ENCODE measurements around the gene PPP2R2D.
"Not testable (repeated sequence)": the region's sequence is repeated elsewhere in the genome, so short reads cannot be mapped to it uniquely, and the experiment has no call there.

Gene PPP2R2D

GRCh38 chr10:131868436-131868835 is 32.4 kb upstream of the PPP2R2D start:
- DNase-seq (ENCODE audit: low read depth in 2 of 2) = no peak

DNA sequence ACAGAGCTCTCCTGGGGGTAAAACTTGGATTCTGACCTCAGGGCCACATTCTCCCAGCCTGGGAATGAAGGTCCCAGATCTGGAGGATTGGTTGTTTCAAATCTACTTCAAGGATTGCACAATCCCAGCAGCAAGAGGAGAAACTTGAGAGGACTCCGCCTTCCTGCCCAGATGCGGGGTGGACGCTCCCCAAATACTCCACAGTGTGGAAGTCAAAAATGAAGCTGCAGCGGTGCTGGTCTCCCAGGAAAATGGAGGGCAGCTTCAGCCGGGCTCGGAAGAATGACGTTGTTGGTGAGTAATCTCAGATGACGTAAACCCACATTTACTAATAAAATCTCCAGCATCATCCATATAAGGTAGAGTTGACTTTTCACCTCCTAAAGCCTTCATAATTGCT is 31.5 kb upstream of the PPP2R2D start:
- no peak for DNase-seq (ENCODE audit: low read depth in 2 of 2)

DNA sequence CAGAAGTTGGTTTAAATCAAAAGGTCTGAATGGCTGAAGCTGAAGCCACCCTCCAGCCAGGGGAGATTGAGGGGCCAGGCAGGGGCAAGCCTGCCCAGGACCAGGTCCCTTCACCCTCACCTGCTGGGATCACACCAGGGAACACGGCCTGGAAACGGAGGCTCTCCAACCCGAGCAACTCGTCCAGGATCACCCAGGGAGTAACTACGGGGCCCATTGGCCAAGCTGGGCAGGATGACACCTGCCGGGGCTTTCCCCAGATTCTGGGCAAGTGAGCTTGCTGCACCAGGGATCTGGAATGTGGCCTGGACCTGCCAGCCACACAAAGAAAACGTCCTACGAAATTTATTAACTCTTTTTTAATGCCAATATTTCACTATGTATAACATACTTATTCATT is 30.4 kb upstream of the PPP2R2D start:
- no peak for DNase-seq (ENCODE audit: low read depth in 2 of 2)

DNA sequence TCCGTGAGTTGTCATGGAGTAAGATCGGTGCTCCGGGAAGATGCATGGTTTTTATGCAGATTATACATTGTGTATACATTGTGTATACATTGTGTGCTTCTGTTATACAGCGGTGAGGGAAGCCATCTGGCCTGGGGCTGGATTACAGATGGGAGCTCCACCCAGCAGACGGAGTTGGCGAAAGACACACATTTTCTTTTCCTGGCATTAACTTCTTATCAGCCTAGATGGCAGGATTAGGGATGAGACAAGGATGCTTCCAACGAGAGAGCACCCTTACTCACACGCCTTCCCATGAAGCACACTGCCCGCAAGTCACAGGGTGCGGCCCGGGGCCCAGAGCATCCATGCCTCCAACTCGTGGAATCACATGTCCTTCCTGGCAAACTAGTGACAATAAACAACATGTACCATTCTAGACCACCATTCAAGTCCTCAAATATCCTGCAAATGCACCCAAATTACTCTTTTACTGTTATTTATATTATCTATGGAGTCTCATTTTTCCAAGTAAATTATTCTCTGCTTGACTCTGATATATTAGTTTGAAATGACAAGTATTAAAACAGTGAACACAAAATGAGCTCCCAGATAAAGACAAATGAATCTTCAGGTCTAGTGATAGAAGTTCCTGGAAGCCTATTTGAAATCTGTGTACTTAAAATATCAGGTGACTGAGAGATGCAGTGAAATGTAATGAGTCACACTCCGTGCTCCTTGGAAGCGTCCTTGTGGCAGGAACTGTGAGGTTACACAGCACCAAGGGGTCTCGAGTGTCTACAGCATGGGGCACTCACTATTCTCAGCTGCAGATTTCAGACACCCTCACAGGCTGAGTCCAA is 29.8 kb upstream of the PPP2R2D start:
- no peak for DNase-seq (ENCODE audit: low read depth in 2 of 2)

DNA sequence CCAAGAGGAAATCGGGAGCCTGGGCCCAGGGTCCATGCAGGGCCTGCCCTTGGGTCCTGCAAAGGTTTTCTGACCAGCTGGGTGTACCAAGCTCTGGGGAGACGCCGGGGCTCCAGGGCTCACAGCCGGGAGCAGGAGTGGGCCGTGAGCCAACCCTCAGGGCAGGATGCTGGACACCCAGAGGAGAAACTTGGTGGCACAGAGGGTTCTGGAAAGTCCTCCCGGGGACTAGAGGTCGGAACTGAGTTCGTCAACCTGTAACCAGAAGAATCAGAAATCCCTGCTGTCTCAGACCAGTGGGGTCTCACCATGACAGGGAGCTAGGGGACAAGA is 29.2 kb upstream of the PPP2R2D start:
- DNase-seq (ENCODE audit: low read depth in 2 of 2) = no peak

GRCh38 chr10:131872011-131872826 is 28.6 kb upstream of the PPP2R2D start:
- no peak for DNase-seq (ENCODE audit: low read depth in 2 of 2)

DNA sequence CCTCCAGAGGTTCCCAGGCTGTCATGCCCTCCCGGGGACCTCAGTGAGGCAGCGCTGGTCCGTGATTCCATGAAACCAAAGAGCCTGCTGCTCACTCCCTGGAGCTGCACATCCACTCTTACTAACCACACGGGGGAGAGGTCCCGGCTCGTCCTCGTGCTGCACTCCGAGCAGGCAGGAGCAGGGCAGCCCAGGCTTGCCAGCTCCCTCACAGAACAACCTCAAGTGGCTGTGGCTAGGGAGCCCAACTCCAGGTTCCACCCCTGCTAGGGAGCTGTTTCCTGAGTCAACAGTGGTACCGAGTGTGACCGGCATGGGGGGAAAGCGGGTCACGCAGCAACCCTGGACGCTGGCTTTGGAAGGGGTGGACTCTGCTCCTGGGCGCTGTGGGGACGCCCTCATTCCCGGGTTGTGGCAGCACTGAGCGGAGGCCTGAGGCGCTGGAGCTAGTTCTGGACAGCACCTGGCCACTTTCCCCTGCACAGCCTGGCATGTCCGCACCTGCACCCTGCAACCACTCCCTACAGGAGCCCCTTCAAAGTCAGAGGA is 27.9 kb upstream of the PPP2R2D start:
- no peak for DNase-seq (ENCODE audit: low read depth in 2 of 2)

DNA sequence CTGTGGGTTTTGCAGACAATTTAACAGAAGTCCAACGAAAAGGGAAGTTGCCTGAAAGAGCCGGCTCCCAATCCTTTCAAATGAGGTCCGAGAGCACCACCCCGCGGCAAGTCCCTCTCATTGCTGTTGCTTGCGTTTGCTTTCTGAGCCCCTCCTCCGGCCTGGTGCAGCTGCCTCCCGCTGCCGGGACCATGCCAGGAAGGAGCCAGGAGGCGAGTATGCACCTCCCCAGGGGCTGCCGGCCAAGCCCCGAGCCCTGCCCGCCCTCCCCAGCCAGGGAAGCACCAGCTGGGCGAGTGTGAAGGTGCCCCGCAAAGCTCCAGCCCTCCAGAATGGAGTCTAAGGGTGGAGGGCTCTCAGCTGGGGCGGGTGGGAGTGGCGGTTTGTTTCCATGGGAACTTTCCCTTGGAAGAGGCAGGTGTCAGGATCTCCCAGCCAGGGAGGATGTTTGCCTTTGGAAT is 25.8 kb upstream of the PPP2R2D start:
- no peak for DNase-seq (ENCODE audit: low read depth in 2 of 2)

DNA sequence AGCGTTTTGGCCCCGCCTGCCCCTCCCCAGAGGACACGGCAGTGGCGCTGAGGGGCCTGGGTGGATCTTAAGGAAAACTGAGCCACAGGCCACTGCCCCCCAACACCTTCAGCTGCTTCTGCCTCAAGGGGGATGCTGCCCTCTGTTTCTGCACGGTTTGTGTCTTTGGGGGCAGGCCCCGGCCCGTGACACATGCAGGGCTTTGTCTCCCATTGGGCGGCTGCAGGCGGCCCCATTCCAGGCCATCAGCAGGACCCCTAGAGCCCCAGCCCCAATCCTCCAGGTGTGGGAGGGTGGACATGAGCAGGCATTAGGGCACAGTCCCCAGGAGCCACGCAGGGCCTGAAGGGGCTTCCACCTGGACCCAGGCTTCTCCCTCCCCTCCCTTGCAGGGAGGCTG is 25.3 kb upstream of the PPP2R2D start:
- no peak for DNase-seq (ENCODE audit: low read depth in 2 of 2)

GRCh38 chr10:131876017-131876416 is 24.8 kb upstream of the PPP2R2D start:
- no peak for DNase-seq (ENCODE audit: low read depth in 2 of 2)

- DNase-seq (ENCODE audit: low read depth in 2 of 2) = no peak
Observed at GRCh38 chr10:131876508-131876907, 24.3 kb upstream of the PPP2R2D start.

DNA sequence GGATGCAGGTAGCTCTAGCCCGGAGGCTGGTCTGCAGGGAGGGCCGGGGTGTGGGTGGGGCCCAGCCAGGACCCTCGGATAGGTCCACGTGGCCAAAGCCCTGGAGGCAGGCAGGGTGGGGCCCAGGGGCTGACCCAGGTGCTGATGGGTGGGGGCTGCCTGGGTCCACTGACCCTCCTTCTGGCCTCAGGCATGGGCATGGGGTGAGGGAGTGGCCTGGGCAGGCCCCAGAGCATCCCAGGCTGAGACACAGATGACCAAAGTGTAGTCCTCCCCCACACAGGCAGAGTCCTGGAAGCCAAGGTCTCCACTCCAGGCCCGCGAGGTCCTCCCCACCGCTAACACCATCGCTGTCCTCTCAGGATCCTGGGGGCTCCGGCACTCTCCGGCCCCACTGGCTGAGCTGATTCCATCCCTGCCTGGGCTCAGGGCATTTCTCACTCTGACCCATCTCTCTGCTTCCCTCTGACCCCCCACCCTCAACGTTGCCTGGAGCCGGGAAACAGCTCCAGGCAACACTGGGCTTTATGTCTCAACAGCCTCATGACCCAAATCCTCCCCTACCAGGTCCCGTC is 20.7 kb upstream of the PPP2R2D start:
- DNase-seq (ENCODE audit: low read depth in 2 of 2) = no peak

- DNase-seq (ENCODE audit: low read depth in 2 of 2) = no peak
Observed at GRCh38 chr10:131881104-131881880, 19.5 kb upstream of the PPP2R2D start.

DNA sequence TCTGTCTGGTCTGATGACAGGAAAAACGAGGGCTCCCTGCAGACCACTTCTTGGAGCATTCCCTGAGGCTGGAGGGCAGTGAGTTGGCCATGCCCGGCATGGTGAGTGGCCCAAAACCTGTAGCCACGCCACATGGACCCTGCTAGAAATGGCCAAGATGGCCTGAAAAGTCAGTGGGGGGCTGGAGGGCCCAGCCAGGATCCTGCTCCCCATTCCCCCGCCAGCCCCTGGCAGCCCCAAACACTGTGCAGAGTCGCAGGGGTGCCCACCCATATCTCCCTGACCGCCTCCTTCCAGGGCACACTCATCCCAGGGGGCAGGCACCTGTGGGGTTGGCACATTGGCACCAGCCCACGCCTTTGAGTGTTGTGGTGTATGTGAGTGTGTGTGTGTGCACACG is 18.7 kb upstream of the PPP2R2D start:
- no peak for DNase-seq (ENCODE audit: low read depth in 2 of 2)

DNA sequence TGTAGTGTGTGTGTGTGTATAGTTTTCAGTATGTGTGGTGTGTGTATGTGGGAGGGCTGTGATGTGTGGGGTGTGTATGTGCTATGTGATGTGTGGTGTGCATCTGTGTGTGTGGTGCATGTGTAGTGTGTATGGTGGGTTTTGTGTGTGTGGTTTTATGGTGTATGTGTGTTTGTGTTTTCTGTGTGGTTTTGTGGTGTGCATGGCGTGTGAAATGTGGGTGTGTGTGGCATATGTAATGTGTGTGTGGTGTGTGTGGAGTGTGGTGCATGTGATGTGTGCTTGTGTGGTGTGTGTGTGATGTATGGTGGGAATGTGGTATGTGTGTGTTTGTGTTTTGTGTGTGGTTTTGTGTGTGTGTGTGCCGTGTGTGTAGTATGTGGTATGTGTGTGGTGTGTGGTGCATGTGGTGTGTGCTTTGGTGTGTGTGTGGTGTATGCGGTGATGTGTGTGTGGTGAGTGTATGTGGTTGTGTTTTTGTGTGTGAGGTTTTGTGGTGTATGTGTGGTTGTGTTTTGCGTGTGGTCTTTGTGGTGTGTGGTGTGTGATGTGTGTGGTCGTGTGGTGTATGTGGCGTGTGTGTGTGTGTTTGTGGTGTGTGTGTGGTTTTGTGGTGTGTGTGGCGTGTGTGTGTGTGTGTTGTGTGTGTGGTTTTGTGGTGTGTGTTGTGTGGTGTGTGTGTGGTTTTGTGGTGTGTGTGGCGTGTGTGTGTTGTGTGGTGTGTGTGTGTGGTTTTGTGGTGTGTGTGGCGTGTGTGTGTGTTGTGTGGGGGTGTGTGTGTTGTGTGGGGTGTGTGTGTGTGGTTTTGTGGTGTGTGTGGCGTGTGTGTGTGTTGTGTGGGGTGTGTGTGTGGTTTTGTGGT is 18.0 kb upstream of the PPP2R2D start:
- no peak for DNase-seq (ENCODE audit: low read depth in 2 of 2)

- not testable (repeated sequence) for DNase-seq (ENCODE audit: low read depth in 2 of 2)
Observed at GRCh38 chr10:131883621-131884393, 17.0 kb upstream of the PPP2R2D start.

DNA sequence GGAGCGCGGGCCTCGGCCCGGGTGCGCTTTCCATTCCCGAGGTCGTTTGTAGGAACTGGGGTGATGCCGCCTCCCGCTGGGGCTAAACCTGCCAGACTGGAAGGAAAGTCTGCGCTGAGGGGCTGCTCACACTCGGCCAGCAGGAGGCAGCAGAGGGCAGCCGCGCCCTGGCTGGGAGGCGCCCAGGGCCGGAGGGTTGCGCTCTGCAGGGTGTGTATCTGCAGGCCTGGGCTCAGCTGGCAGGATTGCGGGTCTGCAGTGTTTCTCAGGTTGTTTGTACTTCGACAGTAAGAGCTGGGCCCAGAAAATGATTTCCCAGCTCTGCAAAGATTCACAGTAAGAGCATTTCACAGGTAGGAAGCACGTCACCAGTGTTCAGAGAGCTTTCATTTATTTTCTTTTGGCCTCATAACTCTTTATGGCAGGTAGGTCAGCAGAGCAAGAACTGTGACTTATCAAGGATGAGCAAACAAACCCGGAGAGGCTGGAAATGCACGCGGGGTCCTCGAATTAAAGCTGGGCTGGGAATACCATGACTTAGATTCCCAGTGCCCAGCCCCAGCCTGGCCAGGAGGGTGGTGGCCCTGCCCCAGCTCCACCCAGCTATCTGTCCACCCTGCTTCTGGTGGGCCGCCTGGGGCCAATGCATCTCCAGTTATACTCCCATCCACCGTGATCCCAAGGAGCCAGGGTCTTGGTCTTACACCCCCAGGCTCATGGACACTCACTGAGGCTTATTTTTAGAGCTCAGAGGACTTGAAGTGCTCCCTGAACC is 15.2 kb upstream of the PPP2R2D start:
- DNase-seq (ENCODE audit: low read depth in 2 of 2) = peak; percentile 59 to 65

- no peak for DNase-seq (ENCODE audit: low read depth in 2 of 2)
Observed at GRCh38 chr10:131886237-131886636, 14.6 kb upstream of the PPP2R2D start.

DNA sequence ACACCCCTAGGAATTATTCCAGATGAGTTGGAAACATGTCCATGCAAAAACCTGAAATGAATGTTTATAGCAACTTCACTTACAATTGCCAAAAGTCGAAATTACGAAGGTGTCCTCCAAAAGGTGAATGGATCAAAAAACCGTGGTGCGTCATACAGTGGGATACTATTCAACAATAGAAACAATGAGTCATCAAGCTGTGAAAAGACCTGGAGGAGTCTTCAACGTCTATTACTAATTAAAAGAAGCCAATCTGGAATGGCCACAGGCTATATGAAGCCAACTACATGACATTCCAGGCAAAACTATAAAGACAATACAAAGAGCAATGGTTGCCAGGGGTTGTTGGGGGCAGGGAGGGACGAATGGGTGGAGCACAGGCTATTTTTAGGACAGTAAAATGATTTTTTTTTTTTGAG is 12.6 kb upstream of the PPP2R2D start:
- DNase-seq (ENCODE audit: low read depth in 2 of 2) = no peak
